ENCODE data around the gene SCO1. TPM values are rescaled to one million over a fixed set of nuclear protein-coding genes. Genes with fewer than 3 reads are reported as not detected.

Gene SCO1
- total RNA-seq: 22.9 and 25.4 TPM in 2 replicates

GRCh38 chr17:10697092-10698081 is at the start of gene SCO1, which contains the start of gene ADPRM:
TSS of gene SCO1 (minus strand) at chr17:10697533. CDS start at chr17:10697507, 26 bp downstream.
TSS of gene ADPRM (plus strand) at chr17:10697594. CDS start at chr17:10704927, 7,333 bp downstream.

GRCh38 chr17:10729334-10730193 is 32.2 kb upstream of the SCO1 start, which contains the start of gene TMEM220:
TSS of gene TMEM220 (minus strand) at chr17:10730023. CDS start at chr17:10729851, 172 bp downstream.

GRCh38 chr17:10657148-10657547 is 40.2 kb downstream of the SCO1 start, which contains the start of gene MYH3:
TSS of gene MYH3 (minus strand) at chr17:10657309. CDS start at chr17:10655064, 2,245 bp downstream.

Other genes with a start within 250 kb of the SCO1 start
- gene MYH4, start 228.0 kb downstream of the SCO1 start, total RNA-seq: not detected in 2 replicates
- 0.09 TPM in 1 of 2 replicates, not detected in the other for gene MYH1, start 179.0 kb downstream of the SCO1 start, total RNA-seq
- gene MYH2, start 147.9 kb downstream of the SCO1 start, total RNA-seq: 3.5 TPM in 1 of 2 replicates, not detected in the other
- 1.3 and 31.8 TPM in 2 replicates for gene MYH3, start 40.2 kb downstream of the SCO1 start, total RNA-seq
- gene ADPRM, start 61 bp upstream of the SCO1 start, total RNA-seq: 6.9 and 18.3 TPM in 2 replicates
- 1.5 and 5.1 TPM in 2 replicates for gene TMEM220, start 32.5 kb upstream of the SCO1 start, total RNA-seq
- gene TMEM238L, start 106.6 kb upstream of the SCO1 start, total RNA-seq: not detected in 2 replicates
- gene PIRT, start 140.6 kb upstream of the SCO1 start, total RNA-seq: not detected in 2 replicates

All from pericardium fibroblast (primary cell).